ENCODE results near the gene REEP1. TPM values are rescaled to one million over a fixed set of nuclear protein-coding genes. Genes with fewer than 3 reads are reported as not detected.
A peak's percentile ranks its signal among the peaks of the same experiment; 100 is the strongest.

The REEP1 gene
- total and polyA plus RNA-seq, 4 experiments from 2014 or later, result 0.15 TPM; not detected in 3

DNA sequence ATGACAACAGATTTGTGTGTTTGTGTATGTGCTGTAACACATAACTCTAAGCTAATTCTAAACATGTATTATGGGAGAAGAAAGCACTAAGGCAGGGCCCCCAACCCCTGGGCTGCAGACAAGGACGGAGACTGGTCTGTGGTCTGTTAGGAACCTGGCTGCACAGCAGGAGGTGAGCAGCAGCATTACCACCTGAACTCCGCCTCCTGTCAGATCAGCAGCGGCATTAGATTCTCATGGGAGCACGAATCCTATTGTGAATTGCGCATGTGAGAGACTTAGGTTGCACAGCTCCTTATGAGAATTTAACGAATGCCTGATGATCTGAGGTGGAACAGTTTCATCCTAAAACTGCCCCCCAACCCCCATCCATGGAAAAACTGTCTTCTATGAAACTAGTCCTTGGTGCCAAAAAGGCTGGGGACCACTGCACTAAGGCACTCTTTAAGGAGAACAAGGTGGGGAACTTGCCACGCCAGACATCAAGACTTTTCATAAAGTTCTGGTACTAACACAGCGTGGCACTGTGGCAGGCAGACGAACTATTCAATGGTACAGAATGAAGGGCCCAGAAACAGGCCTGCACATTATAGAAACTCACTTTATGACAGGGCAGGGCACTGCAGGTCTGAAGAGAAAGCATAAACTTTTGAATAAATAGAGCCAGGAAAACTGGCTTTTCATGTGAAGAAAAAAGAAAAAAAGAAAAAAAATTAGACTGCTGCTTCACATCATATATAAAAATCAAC, 14.0 kb downstream of the REEP1 start:
- H3K4me3 ChIP-seq (ENCODE audit: low read length in 2 of 2), result no peak overlapping the region
- Mint-ChIP-seq H3K36me3 (no peaks in the 10 kb centered on the region), H3K4me3 (no peak overlapping the region), H3K27ac (no peak overlapping the region), H3K9me3 (no peaks in the 10 kb centered on the region), H3K27me3 (peaks cover 0 to 5% of the 10 kb centered on the region in 2 donors), H3K4me1 (peaks cover 0 to 5% (median 0%) of the 10 kb centered on the region in 4 donors)
- no peaks in the 10 kb centered on the region for H3K36me3 ChIP-seq (ENCODE audit: insufficient read depth, low read length)
- ChIA-PET POLR2A (ENCODE audit: partially characterized antibody) (no interaction called here), CTCF (ENCODE audit: partially characterized antibody) (no interaction called here)
- H3K4me1 ChIP-seq (ENCODE audit: insufficient read depth, low read length), result no peaks in the 10 kb centered on the region
- H3K27me3 ChIP-seq (ENCODE audit: insufficient read depth, low read length), result no peaks in the 10 kb centered on the region
- no peak for DNase-seq
- no peak overlapping the region for H3K27ac ChIP-seq (ENCODE audit: low read depth, low read length)
- intact Hi-C loops (cut with micrococcal nuclease), result no loop called here
- H3K9me3 ChIP-seq (ENCODE audit: control insufficient read depth in 1 of 2, low read length in 2 of 2), result no peaks in the 10 kb centered on the region

DNA sequence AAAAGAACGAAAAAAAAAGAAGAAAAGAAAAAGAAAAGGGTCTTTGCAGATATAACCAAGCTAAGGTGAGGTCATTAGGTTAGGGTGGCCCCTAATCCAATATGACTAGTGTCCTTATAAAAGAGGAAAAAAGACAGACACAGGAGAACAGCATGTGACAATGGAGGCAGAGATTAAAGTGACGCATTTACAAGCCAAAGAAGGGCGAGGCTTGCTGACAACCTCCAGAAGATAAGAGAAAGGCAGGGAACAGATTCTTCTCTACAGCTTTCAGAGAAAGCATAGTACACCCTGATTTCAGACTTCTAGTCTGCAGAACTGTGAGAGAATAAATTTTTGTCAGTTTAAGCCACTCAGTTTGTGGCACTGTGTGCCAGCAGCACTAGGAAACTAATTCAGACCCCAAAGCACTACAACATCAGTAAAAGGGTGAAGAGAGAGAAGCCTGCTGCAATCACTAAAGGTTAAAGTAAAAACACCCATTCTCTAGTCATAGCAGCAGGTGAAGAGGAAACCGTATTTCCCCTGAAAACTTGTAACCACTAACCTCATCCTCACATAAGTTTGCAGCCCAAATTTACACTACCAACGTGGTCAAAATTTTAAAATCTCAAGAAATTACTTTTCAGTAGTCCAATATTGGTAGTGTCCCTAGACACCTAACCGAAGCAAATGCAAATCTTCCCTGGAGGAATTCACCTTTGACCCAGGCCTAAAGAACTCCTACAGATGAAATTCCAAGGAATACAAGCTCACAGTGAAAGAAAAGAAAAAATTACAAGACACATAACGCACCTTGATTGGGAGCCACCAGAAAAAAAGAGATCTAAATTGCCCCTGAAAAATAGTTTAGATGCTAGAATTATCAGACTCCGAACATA, 17.5 kb downstream of the REEP1 start:
- CTCF ChIA-PET (ENCODE audit: partially characterized antibody), result no interaction called here
- intact Hi-C loops (cut with micrococcal nuclease), result no loop called here
- POLR2A ChIA-PET (ENCODE audit: partially characterized antibody), result no interaction called here
- no peaks in the 10 kb centered on the region for H3K27me3 ChIP-seq (ENCODE audit: insufficient read depth, low read length)
- H3K9me3 ChIP-seq (ENCODE audit: control insufficient read depth in 1 of 2, low read length in 2 of 2), result no peaks in the 10 kb centered on the region
- no peak overlapping the region for H3K27ac ChIP-seq (ENCODE audit: low read depth, low read length)
- H3K9me3 Mint-ChIP-seq, result no peaks in the 10 kb centered on the region
- H3K4me1 Mint-ChIP-seq, result peaks cover 0 to 5% (median 0%) of the 10 kb centered on the region in 4 donors
- no peak overlapping the region for H3K4me3 ChIP-seq (ENCODE audit: low read length in 2 of 2)
- DNase-seq, result no peak
- no peaks in the 10 kb centered on the region for H3K36me3 ChIP-seq (ENCODE audit: insufficient read depth, low read length)
- H3K27ac Mint-ChIP-seq, result peak overlapping the region in 2 of 7 donors; percentile 39 to 66
- H3K4me3 Mint-ChIP-seq, result no peak overlapping the region
- no peaks in the 10 kb centered on the region for H3K4me1 ChIP-seq (ENCODE audit: insufficient read depth, low read length)
- peaks cover 0 to 4% of the 10 kb centered on the region in 2 donors for H3K27me3 Mint-ChIP-seq
- H3K36me3 Mint-ChIP-seq, result no peaks in the 10 kb centered on the region

DNA sequence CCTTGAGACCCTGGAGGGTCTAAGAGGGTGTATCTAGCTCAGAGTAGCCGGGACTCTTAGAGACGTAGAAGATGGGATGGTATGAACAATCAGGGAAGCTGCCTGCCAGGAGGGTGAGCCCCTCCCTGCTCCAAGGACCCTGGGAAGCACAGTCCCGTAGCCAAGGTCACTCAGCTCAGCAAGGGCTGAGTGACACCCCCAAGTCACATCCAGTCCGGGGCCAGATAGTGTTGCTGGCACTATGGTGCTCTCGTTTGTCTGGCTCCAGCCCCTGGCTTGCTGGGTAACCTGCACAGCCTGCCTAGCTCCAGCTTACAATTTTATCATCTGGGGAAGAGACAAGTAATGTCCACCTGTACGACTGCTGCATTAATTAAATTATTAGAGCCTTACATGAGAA, 22.3 kb downstream of the REEP1 start:
- intact Hi-C loops (cut with micrococcal nuclease), result no loop called here
- DNase-seq, result no peak
- Histone ChIP-seq H3K36me3 (ENCODE audit: insufficient read depth, low read length) (no peaks in the 10 kb centered on the region), H3K9me3 (ENCODE audit: control insufficient read depth in 1 of 2, low read length in 2 of 2) (no peaks in the 10 kb centered on the region), H3K27me3 (ENCODE audit: insufficient read depth, low read length) (no peaks in the 10 kb centered on the region), H3K27ac (ENCODE audit: low read depth, low read length) (no peak overlapping the region), H3K4me3 (ENCODE audit: low read length in 2 of 2) (no peak overlapping the region), H3K4me1 (ENCODE audit: insufficient read depth, low read length) (no peaks in the 10 kb centered on the region)
- peaks cover 6 to 9% of the 10 kb centered on the region in 2 donors for H3K27me3 Mint-ChIP-seq
- H3K4me1 Mint-ChIP-seq, result peaks cover 0 to 5% (median 0%) of the 10 kb centered on the region in 4 donors
- no peaks in the 10 kb centered on the region for H3K36me3 Mint-ChIP-seq
- no peak overlapping the region for H3K27ac Mint-ChIP-seq
- ChIA-PET CTCF (ENCODE audit: partially characterized antibody) (no interaction called here), POLR2A (ENCODE audit: partially characterized antibody) (interaction anchor here (0.6 kb wide), 1 partner anchor 130 kb away, joined by 3 read pairs; no protein-coding TSS in a partner anchor)
- no peaks in the 10 kb centered on the region for H3K9me3 Mint-ChIP-seq
- no peak overlapping the region for H3K4me3 Mint-ChIP-seq

DNA sequence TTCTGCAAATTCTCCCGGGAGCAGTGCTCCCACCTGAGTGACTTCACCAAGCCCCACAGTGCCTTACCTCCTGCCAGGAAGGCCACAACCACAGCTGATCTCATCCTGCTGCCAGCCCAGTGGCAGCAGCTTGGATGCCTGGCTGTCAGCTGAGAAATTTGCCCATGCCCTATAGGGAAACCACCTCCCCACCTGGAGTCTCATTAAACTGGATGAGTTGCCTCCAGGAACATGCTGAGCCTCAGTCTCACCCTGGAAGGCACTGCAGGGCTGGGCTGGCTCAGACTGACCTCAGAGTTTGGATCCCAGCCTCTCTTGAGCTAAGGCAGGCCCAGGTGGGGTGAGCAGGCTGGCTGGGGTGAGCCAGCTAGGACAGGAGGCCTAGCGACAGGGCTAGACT, 23.3 kb downstream of the REEP1 start:
- intact Hi-C loops (cut with micrococcal nuclease), result no loop called here
- H3K36me3 Mint-ChIP-seq, result no peaks in the 10 kb centered on the region
- peaks cover 4 to 9% of the 10 kb centered on the region in 2 donors for H3K27me3 Mint-ChIP-seq
- H3K27ac Mint-ChIP-seq, result no peak overlapping the region
- ChIA-PET CTCF (ENCODE audit: partially characterized antibody) (no interaction called here), POLR2A (ENCODE audit: partially characterized antibody) (no interaction called here)
- H3K9me3 Mint-ChIP-seq, result no peaks in the 10 kb centered on the region
- no peaks in the 10 kb centered on the region for H3K4me1 Mint-ChIP-seq
- Histone ChIP-seq H3K4me3 (ENCODE audit: low read length in 2 of 2) (no peak overlapping the region), H3K36me3 (ENCODE audit: insufficient read depth, low read length) (no peaks in the 10 kb centered on the region), H3K27ac (ENCODE audit: low read depth, low read length) (no peak overlapping the region), H3K27me3 (ENCODE audit: insufficient read depth, low read length) (no peaks in the 10 kb centered on the region), H3K9me3 (ENCODE audit: control insufficient read depth in 1 of 2, low read length in 2 of 2) (no peaks in the 10 kb centered on the region), H3K4me1 (ENCODE audit: insufficient read depth, low read length) (no peaks in the 10 kb centered on the region)
- no peak overlapping the region for H3K4me3 Mint-ChIP-seq
- no peak for DNase-seq

DNA sequence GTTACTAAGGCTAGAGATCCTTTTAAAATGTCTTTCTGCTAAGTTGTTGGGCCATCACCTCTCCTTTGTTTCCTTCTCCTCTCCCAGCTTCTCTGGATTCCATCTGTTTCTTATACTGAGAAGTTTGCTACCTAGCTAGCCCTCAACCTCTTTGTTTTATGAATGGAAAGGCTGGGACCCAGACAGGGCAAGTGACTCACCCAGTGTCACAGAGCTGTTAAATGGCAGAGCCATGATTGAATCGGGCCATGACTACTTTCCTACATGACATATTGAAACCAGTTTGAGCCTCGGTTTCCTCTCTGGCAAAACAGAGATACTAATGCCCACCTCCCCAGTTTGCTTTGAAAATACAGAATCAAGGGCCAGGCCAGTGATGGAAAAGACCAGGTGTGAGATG, 24.1 kb downstream of the REEP1 start:
- Mint-ChIP-seq H3K4me1 (no peaks in the 10 kb centered on the region), H3K27me3 (peaks cover 2 to 9% of the 10 kb centered on the region in 2 donors), H3K27ac (no peak overlapping the region), H3K9me3 (no peaks in the 10 kb centered on the region), H3K4me3 (no peak overlapping the region), H3K36me3 (no peaks in the 10 kb centered on the region)
- Histone ChIP-seq H3K9me3 (ENCODE audit: control insufficient read depth in 1 of 2, low read length in 2 of 2) (no peaks in the 10 kb centered on the region), H3K4me3 (ENCODE audit: low read length in 2 of 2) (no peak overlapping the region), H3K27ac (ENCODE audit: low read depth, low read length) (no peak overlapping the region), H3K4me1 (ENCODE audit: insufficient read depth, low read length) (no peaks in the 10 kb centered on the region), H3K27me3 (ENCODE audit: insufficient read depth, low read length) (no peaks in the 10 kb centered on the region), H3K36me3 (ENCODE audit: insufficient read depth, low read length) (no peaks in the 10 kb centered on the region)
- ChIA-PET POLR2A (ENCODE audit: partially characterized antibody) (no interaction called here), CTCF (ENCODE audit: partially characterized antibody) (no interaction called here)
- DNase-seq, result no peak
- intact Hi-C loops (cut with micrococcal nuclease), result no loop called here

DNA sequence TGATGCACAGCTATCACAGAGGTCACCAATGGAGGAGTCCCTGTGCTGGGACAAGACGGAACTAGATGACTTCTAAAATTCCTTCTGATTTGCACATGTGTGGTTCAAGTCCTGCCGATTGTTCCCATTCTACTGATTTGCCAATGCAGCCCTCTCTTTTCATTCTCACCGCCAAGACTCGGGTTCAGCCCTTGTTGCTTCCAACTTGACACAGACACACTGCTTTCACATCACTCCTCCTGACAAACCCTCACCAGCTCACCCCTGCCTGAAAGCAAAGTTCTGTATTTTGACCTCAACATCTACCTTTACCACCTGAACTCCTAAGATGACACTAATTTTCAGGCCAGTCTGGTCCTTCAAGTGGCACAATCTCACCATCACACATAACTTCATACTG, 25.5 kb downstream of the REEP1 start:
- no peaks in the 10 kb centered on the region for H3K4me1 ChIP-seq (ENCODE audit: insufficient read depth, low read length)
- no peaks in the 10 kb centered on the region for H3K9me3 Mint-ChIP-seq
- intact Hi-C loops (cut with micrococcal nuclease), result no loop called here
- H3K4me3 ChIP-seq (ENCODE audit: low read length in 2 of 2), result no peak overlapping the region
- no peak overlapping the region for H3K27ac Mint-ChIP-seq
- no peaks in the 10 kb centered on the region for H3K36me3 Mint-ChIP-seq
- H3K27ac ChIP-seq (ENCODE audit: low read depth, low read length), result no peak overlapping the region
- H3K4me1 Mint-ChIP-seq, result no peaks in the 10 kb centered on the region
- H3K27me3 Mint-ChIP-seq, result peaks cover 2 to 9% of the 10 kb centered on the region in 2 donors
- no peaks in the 10 kb centered on the region for H3K36me3 ChIP-seq (ENCODE audit: insufficient read depth, low read length)
- no peak for DNase-seq
- no peaks in the 10 kb centered on the region for H3K27me3 ChIP-seq (ENCODE audit: insufficient read depth, low read length)
- ChIA-PET CTCF (ENCODE audit: partially characterized antibody) (no interaction called here), POLR2A (ENCODE audit: partially characterized antibody) (no interaction called here)
- H3K4me3 Mint-ChIP-seq, result no peak overlapping the region
- no peaks in the 10 kb centered on the region for H3K9me3 ChIP-seq (ENCODE audit: control insufficient read depth in 1 of 2, low read length in 2 of 2)

DNA sequence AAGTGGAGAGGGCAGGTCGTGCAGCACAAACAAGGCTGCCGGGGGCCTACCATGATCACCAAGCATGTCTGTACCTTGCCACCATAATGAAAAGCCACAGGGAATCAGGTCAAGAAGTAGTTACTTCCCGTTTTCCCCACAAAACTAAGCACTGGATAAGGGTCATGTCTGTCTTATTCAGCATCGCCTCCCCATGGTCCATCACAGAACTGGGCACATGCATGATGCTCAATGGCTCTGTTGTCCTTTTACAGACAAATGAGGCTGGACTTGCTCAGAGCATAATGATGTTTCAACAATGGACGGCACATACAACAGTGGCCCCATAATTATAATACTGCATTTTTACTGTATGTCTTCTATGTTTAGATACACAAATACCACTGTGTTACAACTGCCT, 27.5 kb downstream of the REEP1 start:
- no peak overlapping the region for H3K4me3 ChIP-seq (ENCODE audit: low read length in 2 of 2)
- Mint-ChIP-seq H3K27me3 (peaks cover 5 to 10% of the 10 kb centered on the region in 2 donors), H3K36me3 (no peaks in the 10 kb centered on the region), H3K4me3 (no peak overlapping the region), H3K9me3 (no peaks in the 10 kb centered on the region), H3K4me1 (no peaks in the 10 kb centered on the region), H3K27ac (no peak overlapping the region)
- intact Hi-C loops (cut with micrococcal nuclease), result no loop called here
- H3K27ac ChIP-seq (ENCODE audit: low read depth, low read length), result no peak overlapping the region
- no peaks in the 10 kb centered on the region for H3K36me3 ChIP-seq (ENCODE audit: insufficient read depth, low read length)
- CTCF ChIA-PET (ENCODE audit: partially characterized antibody), result no interaction called here
- H3K9me3 ChIP-seq (ENCODE audit: control insufficient read depth in 1 of 2, low read length in 2 of 2), result no peaks in the 10 kb centered on the region
- H3K4me1 ChIP-seq (ENCODE audit: insufficient read depth, low read length), result no peaks in the 10 kb centered on the region
- POLR2A ChIA-PET (ENCODE audit: partially characterized antibody), result no interaction called here
- H3K27me3 ChIP-seq (ENCODE audit: insufficient read depth, low read length), result no peaks in the 10 kb centered on the region
- DNase-seq, result no peak

Measured in CD4-positive, alpha-beta memory T cell (primary cell).